HG03520 (cell line): ENCODE results near the gene CCDC24.

Experiments used
- ATAC-seq: cut with Tn5 transposase; IDR thresholded peaks from one replicate; pipeline ENCODE4 v1.9.1; 2021; ENCODE audit warnings: mild to moderate bottlenecking, moderate library complexity; ENCODE audit not compliant: unreplicated experiment

CCDC24 gene

DNA sequence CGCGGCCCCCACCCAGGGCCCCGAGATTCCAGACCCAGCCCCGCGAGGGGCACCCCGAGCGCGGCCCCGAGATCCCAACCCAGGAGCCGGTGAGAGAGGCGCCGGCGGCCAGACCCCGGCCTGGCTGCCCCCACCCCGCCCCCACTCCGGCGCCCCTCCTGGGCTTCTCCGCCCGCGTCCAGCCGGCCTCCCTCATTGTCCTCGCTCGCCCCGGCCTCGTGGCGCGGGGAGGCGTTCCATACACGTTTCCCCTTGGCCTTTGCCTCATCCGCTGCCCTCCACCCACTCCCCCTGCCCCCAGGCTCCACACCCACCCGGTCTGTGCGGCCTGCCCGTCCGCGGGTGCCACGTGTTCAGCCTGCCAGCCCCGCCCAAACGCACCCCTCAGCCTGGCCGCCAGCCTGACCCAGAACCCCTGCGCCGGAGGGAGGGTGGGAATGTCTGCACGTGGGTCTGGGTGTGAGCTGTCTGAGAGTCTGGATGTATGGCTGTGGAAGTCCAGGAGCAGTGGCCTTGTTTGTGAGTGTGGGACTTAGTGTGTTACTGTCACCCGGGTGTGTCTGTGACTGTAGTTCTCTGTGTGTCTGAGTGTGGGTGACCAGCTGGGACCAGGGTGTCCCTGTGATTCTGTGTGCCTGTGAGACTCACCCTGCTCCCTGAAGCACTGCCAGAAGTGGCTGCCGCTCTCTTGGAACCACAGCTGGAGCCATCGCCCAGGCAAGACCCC lies 11.7 kb upstream of the CCDC24 start:
- no peak for ATAC-seq

DNA sequence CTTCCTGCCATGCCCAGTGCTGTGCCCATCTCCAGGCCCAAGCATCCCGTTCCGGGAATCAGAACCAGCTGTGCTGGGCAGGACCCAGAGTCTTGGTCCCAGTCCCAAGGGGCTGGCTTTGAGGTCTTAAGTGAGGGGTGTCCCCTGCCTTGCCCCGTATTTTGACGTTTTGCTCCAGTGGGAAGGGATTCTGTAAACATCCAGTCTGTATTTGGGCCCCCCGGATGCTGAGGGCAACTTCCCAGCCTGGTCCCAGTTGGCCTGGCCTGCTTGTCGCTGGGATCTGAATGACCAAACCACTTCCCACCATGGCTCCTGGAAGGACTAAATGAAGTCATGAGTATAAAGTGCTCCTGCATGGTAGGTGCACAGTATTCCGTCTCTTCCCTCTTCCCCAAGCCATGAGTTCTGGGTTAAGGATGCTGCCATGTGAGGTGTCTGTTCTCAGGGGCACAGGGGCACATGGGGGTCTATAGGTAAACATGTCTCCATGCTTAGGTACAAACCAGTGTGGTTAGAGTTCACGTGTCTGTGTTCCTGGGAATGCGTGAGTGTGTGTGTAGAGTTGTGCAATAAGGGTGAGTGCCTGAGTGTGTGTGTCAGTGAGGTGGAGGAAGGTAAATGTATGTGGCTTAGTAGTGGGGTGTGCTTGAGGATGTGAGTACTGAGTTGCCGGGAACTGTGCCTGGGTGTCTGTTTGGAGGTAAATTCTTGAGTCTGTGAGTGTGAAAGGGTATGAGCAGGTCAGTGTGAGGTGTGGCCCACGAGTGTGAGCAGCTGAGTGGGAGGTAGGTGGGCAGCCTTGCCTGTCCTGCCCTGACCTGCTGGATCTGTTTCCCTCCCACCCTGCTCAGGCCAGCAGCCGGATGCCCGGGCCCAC lies 10.9 kb upstream of the CCDC24 start:
- ATAC-seq = no peak

DNA sequence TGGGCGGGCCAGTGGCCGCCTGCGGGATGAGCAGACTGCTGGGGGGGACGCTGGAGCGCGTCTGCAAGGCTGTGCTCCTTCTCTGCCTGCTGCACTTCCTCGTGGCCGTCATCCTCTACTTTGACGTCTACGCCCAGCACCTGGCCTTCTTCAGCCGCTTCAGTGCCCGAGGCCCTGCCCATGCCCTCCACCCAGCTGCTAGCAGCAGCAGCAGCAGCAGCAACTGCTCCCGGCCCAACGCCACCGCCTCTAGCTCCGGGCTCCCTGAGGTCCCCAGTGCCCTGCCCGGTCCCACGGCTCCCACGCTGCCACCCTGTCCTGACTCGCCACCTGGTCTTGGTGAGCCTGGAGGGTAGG lies 10.3 kb upstream of the CCDC24 start:
- ATAC-seq = no peak

GRCh38 chr1:43981636-43982035 lies 9.8 kb upstream of the CCDC24 start:
- ATAC-seq = no peak

DNA sequence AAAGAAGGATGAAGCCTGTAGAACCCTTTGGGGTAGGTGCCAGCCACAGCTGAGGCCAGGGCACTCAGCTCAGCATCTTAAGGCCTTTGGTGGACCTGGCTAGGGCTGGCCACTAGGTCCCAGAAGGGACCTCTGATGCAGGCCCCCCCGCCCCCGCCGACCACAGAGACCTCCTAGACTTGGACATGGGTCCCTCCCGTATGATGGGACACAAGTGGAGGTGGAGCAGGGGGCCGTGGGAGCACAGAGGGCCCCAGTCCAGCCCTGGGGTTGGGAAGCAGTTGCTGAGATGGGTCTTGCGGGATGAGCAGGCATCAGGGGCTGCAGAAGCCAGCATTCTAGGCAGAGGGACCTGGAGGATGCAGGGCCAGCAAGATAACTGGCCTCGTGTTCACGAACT lies 9.2 kb upstream of the CCDC24 start:
- no peak for ATAC-seq

- ATAC-seq = no peak
Observed at GRCh38 chr1:43982808-43983207, 8.6 kb upstream of the CCDC24 start.

GRCh38 chr1:43983253-43983899 lies 8.0 kb upstream of the CCDC24 start:
- ATAC-seq = no peak

DNA sequence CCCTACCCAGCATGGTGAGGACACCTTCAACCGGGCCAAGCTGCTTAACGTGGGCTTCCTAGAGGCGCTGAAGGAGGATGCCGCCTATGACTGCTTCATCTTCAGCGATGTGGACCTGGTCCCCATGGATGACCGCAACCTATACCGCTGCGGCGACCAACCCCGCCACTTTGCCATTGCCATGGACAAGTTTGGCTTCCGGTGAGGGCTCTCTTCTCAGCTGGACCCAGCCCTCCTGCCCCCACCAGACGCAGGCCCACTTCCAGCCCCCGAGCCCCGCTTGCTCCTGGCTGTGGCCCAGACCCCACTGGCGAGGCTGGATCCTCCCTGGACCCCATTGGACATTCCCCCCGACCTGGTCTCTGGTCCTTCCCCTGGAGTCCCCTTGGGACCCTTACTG lies 6.5 kb upstream of the CCDC24 start:
- no peak for ATAC-seq

DNA sequence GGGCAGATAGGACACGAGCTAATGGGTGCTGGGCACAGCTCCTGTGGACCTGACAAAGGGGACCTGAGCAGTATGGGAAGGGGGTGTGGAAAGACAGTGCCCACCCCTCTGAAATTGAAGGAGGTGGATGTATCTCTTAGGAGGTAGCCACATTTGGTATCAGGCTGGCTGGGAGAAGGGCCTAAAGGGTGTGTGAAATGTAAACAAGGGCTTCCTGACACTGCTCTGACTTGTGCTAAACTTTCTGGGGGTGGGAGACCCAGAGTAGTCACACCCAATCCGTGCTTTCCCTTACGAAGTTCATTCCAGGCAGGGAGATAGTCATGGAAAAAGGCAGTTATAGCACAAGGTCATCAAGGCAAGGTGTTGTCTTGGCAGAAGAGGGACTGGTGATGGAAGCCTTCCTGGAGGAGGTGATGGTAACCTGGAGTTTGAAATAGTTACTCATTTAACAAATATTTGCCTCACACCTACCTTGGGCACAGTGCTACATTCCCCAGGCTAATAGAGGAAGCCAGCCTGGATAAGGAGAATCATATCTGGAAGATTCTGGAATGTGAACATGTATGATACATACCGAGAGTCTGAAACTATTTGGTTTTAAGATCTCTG lies 5.3 kb upstream of the CCDC24 start:
- no peak for ATAC-seq

GRCh38 chr1:43986712-43987111 lies 4.7 kb upstream of the CCDC24 start:
- ATAC-seq = no peak

DNA sequence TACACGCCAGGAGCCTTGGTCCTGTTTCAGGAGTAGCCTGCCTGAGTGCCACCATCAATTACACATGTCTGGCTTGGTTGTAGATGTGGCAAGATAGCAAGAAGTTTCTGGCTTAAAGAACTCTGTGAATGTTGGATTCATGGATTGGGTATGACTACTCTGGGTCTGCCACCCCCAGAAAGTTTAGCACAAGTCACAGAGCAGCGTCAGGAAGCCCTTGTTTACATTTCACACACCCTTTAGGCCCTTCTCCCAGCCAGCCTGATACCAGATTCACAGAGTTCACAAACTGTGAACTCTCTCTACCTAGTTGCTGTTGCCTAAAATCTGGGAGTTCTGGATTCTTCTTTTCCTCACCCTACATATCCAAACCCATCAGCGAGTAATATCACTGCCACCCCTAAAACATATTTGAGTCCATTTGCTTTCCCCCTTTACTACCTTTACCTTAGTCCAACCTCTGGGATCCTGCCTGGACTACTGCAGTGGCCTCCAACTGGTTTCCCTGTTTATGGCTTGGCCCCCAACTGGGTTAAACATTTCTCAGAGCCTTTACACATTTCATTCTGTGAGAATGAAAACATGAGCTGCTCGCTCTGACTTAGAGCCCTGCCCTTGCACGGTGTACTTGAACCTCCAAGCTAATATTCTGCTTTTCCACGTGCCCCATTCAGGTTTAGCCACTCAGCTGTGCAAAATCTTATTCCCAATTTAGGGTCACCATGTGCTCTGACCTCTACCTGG lies 4.1 kb upstream of the CCDC24 start:
- ATAC-seq = no peak

DNA sequence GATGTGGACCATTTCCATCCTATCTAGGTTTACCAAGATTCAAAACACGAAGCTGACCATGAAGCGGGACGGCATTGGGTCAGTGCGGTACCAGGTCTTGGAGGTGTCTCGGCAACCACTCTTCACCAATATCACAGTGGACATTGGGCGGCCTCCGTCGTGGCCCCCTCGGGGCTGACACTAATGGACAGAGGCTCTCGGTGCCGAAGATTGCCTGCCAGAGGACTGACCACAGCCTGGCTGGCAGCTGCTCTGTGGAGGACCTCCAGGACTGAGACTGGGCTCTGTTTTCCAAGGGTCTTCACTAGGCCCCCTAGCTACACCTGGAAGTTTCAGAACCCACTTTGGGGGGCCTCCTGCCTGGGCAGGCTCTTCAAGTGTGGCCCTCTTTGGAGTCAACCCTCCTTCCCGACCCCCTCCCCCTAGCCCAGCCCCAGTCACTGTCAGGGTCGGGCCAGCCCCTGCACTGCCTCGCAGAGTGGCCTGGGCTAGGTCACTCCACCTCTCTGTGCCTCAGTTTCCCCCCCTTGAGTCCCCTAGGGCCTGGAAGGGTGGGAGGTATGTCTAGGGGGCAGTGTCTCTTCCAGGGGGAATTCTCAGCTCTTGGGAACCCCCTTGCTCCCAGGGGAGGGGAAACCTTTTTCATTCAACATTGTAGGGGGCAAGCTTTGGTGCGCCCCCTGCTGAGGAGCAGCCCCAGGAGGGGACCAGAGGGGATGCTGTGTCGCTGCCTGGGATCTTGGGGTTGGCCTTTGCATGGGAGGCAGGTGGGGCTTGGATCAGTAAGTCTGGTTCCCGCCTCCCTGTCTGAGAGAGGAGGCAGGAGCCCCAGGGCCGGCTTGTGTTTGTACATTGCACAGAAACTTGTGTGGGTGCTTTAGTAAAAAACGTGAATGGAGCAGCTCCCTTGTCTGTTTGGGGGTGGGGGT lies 864 bp upstream of the CCDC24 start:
- ATAC-seq = no peak

DNA sequence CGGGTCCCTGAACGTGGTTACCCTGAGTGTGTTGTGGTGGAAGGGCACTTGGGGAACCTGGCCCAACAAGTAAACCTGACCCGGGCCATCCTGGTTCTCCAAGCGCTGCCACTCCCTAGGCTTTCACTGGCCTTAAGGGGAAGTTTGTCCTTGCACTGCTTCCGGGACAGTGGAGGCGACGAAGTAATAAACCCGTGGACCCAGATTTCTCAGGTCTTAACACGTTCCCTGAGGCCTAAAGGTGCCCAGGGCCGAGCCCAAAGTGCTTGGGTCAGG lies 261 bp upstream of the CCDC24 start:
- no peak for ATAC-seq

GRCh38 chr1:43992232-43992995 lies 1.0 kb downstream of the CCDC24 start:
- ATAC-seq = no peak

DNA sequence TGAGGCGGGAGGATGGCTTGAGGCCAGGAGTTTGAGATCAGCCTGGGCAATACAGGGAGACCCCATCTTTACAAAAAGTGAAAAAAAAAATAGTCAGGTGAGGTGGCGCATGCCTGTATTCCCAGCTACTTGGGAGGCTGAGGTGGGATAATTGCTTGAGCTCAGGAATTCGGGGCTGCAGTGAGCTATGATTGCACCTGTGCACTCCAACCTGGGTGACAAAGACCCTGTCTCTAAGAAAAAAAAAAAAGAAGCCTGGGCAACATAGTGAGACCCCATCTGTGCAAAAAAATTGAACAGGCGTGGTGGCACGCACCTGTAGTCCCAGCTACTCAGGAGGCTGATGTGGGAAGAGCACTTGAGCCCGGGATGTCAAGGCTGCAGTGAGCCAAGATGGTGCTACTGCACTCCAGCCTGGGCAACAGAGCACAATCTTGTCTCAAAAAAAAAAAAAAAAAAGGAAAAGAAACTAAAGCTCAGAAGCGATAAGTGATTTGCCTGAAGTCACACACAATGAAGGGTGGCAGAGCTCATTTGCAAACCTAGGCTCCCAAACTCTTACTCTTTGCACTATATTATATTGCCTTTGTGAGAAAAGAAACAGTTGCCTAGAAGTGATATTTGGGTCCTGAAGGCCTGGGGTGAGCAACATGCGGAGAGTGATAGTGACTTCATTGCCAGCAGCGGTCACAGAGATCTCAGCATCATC lies 2.0 kb downstream of the CCDC24 start:
- ATAC-seq = no peak

DNA sequence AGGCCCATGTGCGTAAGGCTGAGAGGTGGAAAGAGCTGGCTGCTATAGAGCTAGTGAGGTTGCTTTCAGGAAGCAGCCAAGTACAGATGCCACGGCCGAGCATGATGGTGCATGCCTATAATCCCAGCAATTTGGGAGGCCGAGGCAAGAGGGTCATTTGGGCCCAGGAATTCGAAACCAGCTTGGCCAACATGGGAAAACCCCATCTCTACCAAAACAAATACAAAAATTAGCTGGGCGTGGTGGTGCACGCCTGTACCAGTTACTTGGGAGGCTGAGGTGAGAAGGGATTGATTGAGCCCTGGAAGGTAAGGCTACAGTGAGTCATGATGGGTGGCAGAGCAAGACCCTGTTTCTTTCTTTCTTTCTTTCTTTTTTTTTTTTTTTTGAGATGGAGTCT lies 2.7 kb downstream of the CCDC24 start:
- ATAC-seq = no peak

GRCh38 chr1:43994794-43995790 lies 3.7 kb downstream of the CCDC24 start:
- ATAC-seq = no peak
